ENCODE measurements around the gene PTGS1. TPM values are rescaled to one million over a fixed set of nuclear protein-coding genes. Genes with fewer than 3 reads are reported as not detected.
"Not testable (repeated sequence)": the region's sequence is repeated elsewhere in the genome, so short reads cannot be mapped to it uniquely, and the experiment has no call there.

Gene PTGS1
- total RNA-seq (2014; rRNA removed; shearing (Covaris generic)), result 1.5 and 1.9 TPM in 2 replicates
- polyA plus RNA-seq (2014; cell fraction: nucleus; rRNA removed), result 1.8 and 2.4 TPM in 2 replicates

- DNase-seq (ENCODE audit: extremely low read depth, low read depth), result no peak
These were observed at the start of gene PTGS1 for GRCh38 chr9:122370869-122371755. Gene PTGS1 (plus strand): TSS chr9:122371024. CDS start chr9:122371085, 61 bp downstream.

GRCh38 chr9:122322553-122322952, 48.3 kb upstream of the PTGS1 start:
- no peak for DNase-seq (ENCODE audit: extremely low read depth, low read depth)

GRCh38 chr9:122324665-122325064, 46.2 kb upstream of the PTGS1 start:
- not testable (repeated sequence) for DNase-seq (ENCODE audit: extremely low read depth, low read depth)

- no peak for DNase-seq (ENCODE audit: extremely low read depth, low read depth)
These were observed 45.7 kb upstream of the PTGS1 start for GRCh38 chr9:122325124-122325523.

- no peak for DNase-seq (ENCODE audit: extremely low read depth, low read depth)
These were observed 43.6 kb upstream of the PTGS1 start for GRCh38 chr9:122327175-122327574.

GRCh38 chr9:122329597-122329996, 41.2 kb upstream of the PTGS1 start:
- DNase-seq (ENCODE audit: extremely low read depth, low read depth), result no peak

- not testable (repeated sequence) for DNase-seq (ENCODE audit: extremely low read depth, low read depth)
These were observed 40.4 kb upstream of the PTGS1 start for GRCh38 chr9:122330466-122330865.

GRCh38 chr9:122331523-122331927, 39.3 kb upstream of the PTGS1 start:
- no peak for DNase-seq (ENCODE audit: extremely low read depth, low read depth)

GRCh38 chr9:122332083-122332482, 38.7 kb upstream of the PTGS1 start:
- no peak for DNase-seq (ENCODE audit: extremely low read depth, low read depth)

- no peak for DNase-seq (ENCODE audit: extremely low read depth, low read depth)
These were observed 38.2 kb upstream of the PTGS1 start for GRCh38 chr9:122332644-122333043.

- no peak for DNase-seq (ENCODE audit: extremely low read depth, low read depth)
These were observed 37.5 kb upstream of the PTGS1 start for GRCh38 chr9:122333169-122333808.

- DNase-seq (ENCODE audit: extremely low read depth, low read depth), result no peak
These were observed 35.9 kb upstream of the PTGS1 start for GRCh38 chr9:122334916-122335315.

- DNase-seq (ENCODE audit: extremely low read depth, low read depth), result no peak
These were observed 34.6 kb upstream of the PTGS1 start for GRCh38 chr9:122336189-122336588.

- DNase-seq (ENCODE audit: extremely low read depth, low read depth), result no peak
These were observed 33.8 kb upstream of the PTGS1 start for GRCh38 chr9:122336866-122337555.

GRCh38 chr9:122337556-122337929, 33.3 kb upstream of the PTGS1 start:
- no peak for DNase-seq (ENCODE audit: extremely low read depth, low read depth)

- DNase-seq (ENCODE audit: extremely low read depth, low read depth), result no peak
These were observed 32.3 kb upstream of the PTGS1 start for GRCh38 chr9:122338536-122338935.

- no peak for DNase-seq (ENCODE audit: extremely low read depth, low read depth)
These were observed 31.8 kb upstream of the PTGS1 start for GRCh38 chr9:122338994-122339393.

- DNase-seq (ENCODE audit: extremely low read depth, low read depth), result no peak
These were observed 31.2 kb upstream of the PTGS1 start for GRCh38 chr9:122339579-122339978.

- DNase-seq (ENCODE audit: extremely low read depth, low read depth), result no peak
These were observed 30.7 kb upstream of the PTGS1 start for GRCh38 chr9:122340161-122340560.

GRCh38 chr9:122342323-122343050, 28.3 kb upstream of the PTGS1 start:
- no peak for DNase-seq (ENCODE audit: extremely low read depth, low read depth)

Data from NCI-H460 (cell line).